Hematopoietic multipotent progenitor cell treated with erythropoietin and hydrocortisone succinate and interleukin-3 and kit ligand, for 8 days (in vitro differentiated cells): ENCODE results near the gene DLX3.

Experiments used
- DNase-seq: peaks from one replicate; pipeline ENCODE4 v3.0.0-alpha.2; 2015

DLX3 gene

GRCh38 chr17:50022463-50023130 is 27.6 kb upstream of the DLX3 start:
- DNase-seq, result no peak

GRCh38 chr17:50021681-50022370 is 26.8 kb upstream of the DLX3 start:
- no peak for DNase-seq

GRCh38 chr17:50020841-50021599 is 26.0 kb upstream of the DLX3 start:
- DNase-seq, result no peak

- no peak for DNase-seq
These were observed 23.9 kb upstream of the DLX3 start for GRCh38 chr17:50018909-50019308.

- DNase-seq, result no peak
These were observed 20.1 kb upstream of the DLX3 start for GRCh38 chr17:50015146-50015545.

- no peak for DNase-seq
These were observed 19.6 kb upstream of the DLX3 start for GRCh38 chr17:50014471-50015088.

GRCh38 chr17:50013079-50013478 is 18.1 kb upstream of the DLX3 start:
- DNase-seq, result no peak

- no peak for DNase-seq
These were observed 14.3 kb upstream of the DLX3 start for GRCh38 chr17:50009282-50009681.

GRCh38 chr17:50003911-50004310 is 8.9 kb upstream of the DLX3 start:
- DNase-seq, result no peak

GRCh38 chr17:49998836-49999511 is 4.0 kb upstream of the DLX3 start:
- DNase-seq, result no peak

GRCh38 chr17:49997773-49998703 is 3.0 kb upstream of the DLX3 start:
- peak; percentile 92 for DNase-seq

GRCh38 chr17:49997301-49997650 is 2.3 kb upstream of the DLX3 start:
- no peak for DNase-seq

- DNase-seq, result peak; percentile 24
These were observed 1.7 kb upstream of the DLX3 start for GRCh38 chr17:49996495-49997300.

- DNase-seq, result no peak
These were observed 1.1 kb upstream of the DLX3 start for GRCh38 chr17:49996121-49996494.

GRCh38 chr17:49994085-49995054 is 654 bp downstream of the DLX3 start:
- DNase-seq, result no peak

GRCh38 chr17:49993423-49994060 is 1.5 kb downstream of the DLX3 start:
- no peak for DNase-seq

GRCh38 chr17:49992933-49993422 is 2.0 kb downstream of the DLX3 start:
- no peak for DNase-seq

- DNase-seq, result no peak
These were observed 2.7 kb downstream of the DLX3 start for GRCh38 chr17:49992191-49992932.
